H1 (cell line): Measurements from ENCODE around the gene DCTN3. TPM values are rescaled to one million over a fixed set of nuclear protein-coding genes. Genes with fewer than 3 reads are reported as not detected.

Experiments used
- CTCF ChIA-PET: fragments of 300-600 bp; sonication (Branson Sonifier 250); formaldehyde crosslinking; loops from one replicate; lab custom pipeline; 2021; ENCODE audit not compliant: partially characterized antibody; lab: Charles Lee
- POLR2A ChIA-PET: fragments of 300-600 bp; sonication (Branson Sonifier 250); formaldehyde crosslinking; loops from one replicate; lab custom pipeline; 2021; ENCODE audit warnings: inconsistent platforms; ENCODE audit not compliant: partially characterized antibody; lab: Charles Lee
- DNase-seq, 2 experiments: peaks; one replicate each; pipeline versions ENCODE4 v3.0.0 to v3.0.0-alpha.2; 2010 to 2022; ENCODE audit warnings: low spot score in 2 of 2, low read depth in 1 of 2, mixed read lengths in 1 of 2
- FAIRE-seq: peaks from 2 replicates; lab custom pipeline; 2011; peaks lifted over from hg19 to GRCh38; lab: Jason Lieb, UNC
- H2AFZ ChIP-seq: 2 replicates; pipeline ENCODE4 v1.8.1; 2012; ENCODE audit warnings: low read length, inconsistent platforms
- H2AK5ac ChIP-seq: 2 replicates; pipeline ENCODE4 v1.6.1; 2013; ENCODE audit warnings: low read depth, low read length
- H2BK120ac ChIP-seq: replicated peaks from 2 replicates; pipeline ENCODE3; 2013; ENCODE audit warnings: low read depth, low read length, inconsistent platforms
- H2BK12ac ChIP-seq: 2 replicates; pipeline ENCODE4 v1.6.1; 2013; ENCODE audit warnings: low read depth, low read length
- H2BK15ac ChIP-seq: 2 replicates; pipeline ENCODE4 v1.6.1; 2013; ENCODE audit warnings: low read length
- H2BK20ac ChIP-seq: 2 replicates; pipeline ENCODE4 v1.6.1; 2013; ENCODE audit warnings: low read length
- H2BK5ac ChIP-seq: 2 replicates; pipeline ENCODE4 v1.6.1; 2013; ENCODE audit warnings: low read depth, low read length
- H3K14ac ChIP-seq: 2 replicates; pipeline ENCODE4 v1.6.1; 2013; ENCODE audit warnings: inconsistent platforms; ENCODE audit not compliant: insufficient read length
- H3K18ac ChIP-seq: 2 replicates; pipeline ENCODE4 v1.6.1; 2013; ENCODE audit warnings: low read length; ENCODE audit errors: extremely low read depth
- H3K23ac ChIP-seq: 2 replicates; pipeline ENCODE4 v1.6.1; 2013; ENCODE audit warnings: inconsistent platforms; ENCODE audit not compliant: insufficient read length
- H3K23me2 ChIP-seq: 2 replicates; pipeline ENCODE4 v1.6.1; 2013; ENCODE audit warnings: low read depth, low read length
- H3K27ac ChIP-seq: 2 replicates; pipeline ENCODE4 v1.6.1; 2011; ENCODE audit warnings: low read depth, low read length, inconsistent platforms
- H3K27me3 ChIP-seq, 4 experiments: replicated peaks in 1 of 4; 1 replicate in 1 of 4; 2 replicates in 3 of 4; pipeline versions ENCODE4 v1.6.1 to v1.8.1; 2011 to 2013; ENCODE audit warnings: low read length in 3 of 4, mild to moderate bottlenecking in 3 of 4, inconsistent platforms in 2 of 4, mixed read lengths in 2 of 4, moderate library complexity in 1 of 4; ENCODE audit not compliant: control insufficient read depth in 3 of 4, insufficient read depth in 3 of 4; ENCODE audit errors: extremely low read depth in 1 of 4
- H3K36me3 ChIP-seq, 4 experiments: 2 replicates each; pipeline versions ENCODE4 v1.6.1 to v1.8.1; 2011 to 2013; ENCODE audit warnings: mild to moderate bottlenecking in 4 of 4, low read length in 3 of 4, moderate library complexity in 2 of 4, control low read depth in 1 of 4, inconsistent platforms in 1 of 4; ENCODE audit not compliant: insufficient read depth in 4 of 4, control insufficient read depth in 2 of 4
- H3K4ac ChIP-seq: replicated peaks from 2 replicates; pipeline ENCODE3; 2013; ENCODE audit warnings: low read length, low read depth, mixed read lengths, inconsistent platforms; ENCODE audit not compliant: insufficient read length
- H3K4me1 ChIP-seq, 4 experiments: replicated peaks in 1 of 4; 1 replicate in 1 of 4; 2 replicates in 3 of 4; pipeline versions ENCODE4 v1.6.1 to v1.8.1; 2011 to 2013; ENCODE audit warnings: low read length in 3 of 4, inconsistent platforms in 2 of 4, mixed read lengths in 1 of 4; ENCODE audit not compliant: insufficient read depth in 4 of 4, control insufficient read depth in 3 of 4
- H3K4me2 ChIP-seq, 2 experiments: 2 replicates each; pipeline versions ENCODE4 v1.6.1 to v1.8.1; 2011 to 2013; ENCODE audit warnings: low read depth in 2 of 2, low read length in 2 of 2, control low read depth in 1 of 2, inconsistent platforms in 1 of 2, mild to moderate bottlenecking in 1 of 2; ENCODE audit not compliant: insufficient read depth in 1 of 2
- H3K4me3 ChIP-seq, 4 experiments: fragments of 200-600, 300-600 bp in 1 of 4; sonication (generic), shearing (Covaris generic), sonication (Bioruptor Twin) in 1 of 4; 2 replicates each; pipeline versions ENCODE4 v1.5.1 to v1.8.1; 2011 to 2016; ENCODE audit warnings: low read length in 4 of 4, low read depth in 3 of 4, control low read depth in 2 of 4, inconsistent platforms in 2 of 4, mild to moderate bottlenecking in 2 of 4, mixed read lengths in 1 of 4, moderate library complexity in 1 of 4; ENCODE audit not compliant: insufficient read depth in 2 of 4; ENCODE audit errors: extremely low read depth in 1 of 4
- H3K56ac ChIP-seq: replicated peaks from 2 replicates; pipeline ENCODE3; 2013; ENCODE audit warnings: low read depth, mild to moderate bottlenecking, mixed read lengths, low read length, inconsistent platforms; ENCODE audit not compliant: insufficient read length
- H3K79me1 ChIP-seq: 2 replicates; pipeline ENCODE4 v1.6.1; 2013; ENCODE audit warnings: low read depth, low read length, control low read depth
- H3K79me2 ChIP-seq, 2 experiments: 2 replicates each; pipeline versions ENCODE4 v1.6.1 to v1.8.1; 2012 to 2013; ENCODE audit warnings: low read length in 2 of 2, mild to moderate bottlenecking in 2 of 2, inconsistent platforms in 1 of 2; ENCODE audit not compliant: insufficient read depth in 2 of 2, control insufficient read depth in 1 of 2
- H3K9ac ChIP-seq, 4 experiments: replicated peaks in 1 of 4; 1 replicate in 1 of 4; 2 replicates in 3 of 4; pipeline versions ENCODE4 v1.6.1 to v1.8.1; 2011 to 2013; ENCODE audit warnings: low read depth in 3 of 4, low read length in 3 of 4, control low read depth in 2 of 4, mild to moderate bottlenecking in 2 of 4, moderate library complexity in 2 of 4, inconsistent platforms in 1 of 4; ENCODE audit errors: extremely low read depth in 1 of 4
- H3K9me3 ChIP-seq, 2 experiments: 2 replicates each; pipeline versions ENCODE4 v1.6.1 to v1.8.1; 2012 to 2013; ENCODE audit warnings: mild to moderate bottlenecking in 2 of 2, moderate library complexity in 2 of 2, control low read depth in 1 of 2, inconsistent platforms in 1 of 2, low read depth in 1 of 2, low read length in 1 of 2, mixed read lengths in 1 of 2; ENCODE audit not compliant: insufficient read depth in 2 of 2
- H4K20me1 ChIP-seq, 2 experiments: replicated peaks in 1 of 2; 2 replicates each; pipeline versions ENCODE3 to v1.8.1; 2011 to 2013; ENCODE audit warnings: inconsistent platforms in 2 of 2, low read length in 2 of 2, mild to moderate bottlenecking in 1 of 2; ENCODE audit not compliant: insufficient read depth in 2 of 2, control insufficient read depth in 1 of 2
- H4K5ac ChIP-seq: 2 replicates; pipeline ENCODE4 v1.6.1; 2013; ENCODE audit warnings: low read length, low read depth, mixed read lengths, inconsistent platforms; ENCODE audit not compliant: insufficient read length
- H4K8ac ChIP-seq: 2 replicates; pipeline ENCODE4 v1.8.0; 2013; ENCODE audit warnings: mild to moderate bottlenecking, moderate library complexity, low read length, inconsistent platforms; ENCODE audit not compliant: insufficient read depth; ENCODE audit errors: extremely low read depth
- H4K91ac ChIP-seq: replicated peaks from 2 replicates; pipeline ENCODE3; 2013; ENCODE audit warnings: low read length, mixed read lengths, inconsistent platforms; ENCODE audit not compliant: insufficient read length
- EP300 ChIP-seq, 2 experiments: IDR thresholded peaks; 1 replicate in 1 of 2; 2 replicates in 1 of 2; pipeline ENCODE4 v1.6.1; 2011 to 2012; ENCODE audit warnings: low read depth in 2 of 2, low read length in 2 of 2, mild to moderate bottlenecking in 2 of 2, borderline replicate concordance in 1 of 2, inconsistent platforms in 1 of 2, moderate library complexity in 1 of 2
- EZH2 ChIP-seq: fragments of 200-600 bp; sonication (generic); IDR thresholded peaks from 2 replicates; pipeline ENCODE4 v1.7.1; 2012; ENCODE audit warnings: low read depth, mild to moderate bottlenecking, moderate library complexity, low read length, inconsistent platforms; ENCODE audit not compliant: severe bottlenecking
- GABPA ChIP-seq: IDR thresholded peaks from 2 replicates; pipeline ENCODE4 v1.6.1; 2011; ENCODE audit warnings: mild to moderate bottlenecking, low read length, moderate library complexity, borderline replicate concordance; ENCODE audit not compliant: insufficient read depth
- NRF1 ChIP-seq: IDR thresholded peaks from 2 replicates; pipeline ENCODE4 v1.6.1; 2011; ENCODE audit warnings: mild to moderate bottlenecking, low read depth, low read length, improper control_type of control experiment
- POLR2AphosphoS5 ChIP-seq: IDR thresholded peaks from 2 replicates; pipeline ENCODE4 v1.6.1; 2011; ENCODE audit warnings: low read depth, low read length
- POU5F1 ChIP-seq: IDR thresholded peaks from 2 replicates; pipeline ENCODE4 v1.6.1; 2011; ENCODE audit warnings: low read depth, mild to moderate bottlenecking, low read length, moderate library complexity
- RBBP5 ChIP-seq: IDR thresholded peaks from 2 replicates; pipeline ENCODE4 v1.7.1; 2012; ENCODE audit warnings: low read depth, mild to moderate bottlenecking, inconsistent platforms, low read length, moderate library complexity, borderline replicate concordance
- RNF2 ChIP-seq: fragments of 200-900, 300-1000 bp; sonication (generic); IDR thresholded peaks from 2 replicates; pipeline ENCODE4 v1.7.1; 2016; ENCODE audit warnings: borderline replicate concordance, low read depth, mild to moderate bottlenecking, antibody characterized with exemption, low read length; ENCODE audit not compliant: poor library complexity, severe bottlenecking; ENCODE audit errors: missing control alignments
- SP1 ChIP-seq: IDR thresholded peaks from 2 replicates; pipeline ENCODE4 v1.6.1; 2011; ENCODE audit warnings: low read depth, low read length
- TAF7 ChIP-seq: optimal IDR thresholded peaks from 2 replicates; pipeline ENCODE3; 2011; ENCODE audit warnings: low read depth, mild to moderate bottlenecking, inconsistent platforms, low read length, moderate library complexity, borderline replicate concordance
- TEAD4 ChIP-seq: IDR thresholded peaks from 2 replicates; pipeline ENCODE4 v1.6.1; 2012; ENCODE audit warnings: low read depth, low read length, inconsistent platforms, mixed read lengths
- WGBS, 2 experiments: shearing (Covaris generic) in 1 of 2; methylation state at CpG; one replicate each; pipeline versions ENCODE4 v1.1.6 to v1.1.7; 2013 to 2015; ENCODE audit warnings: low lambda C conversion rate in 2 of 2, mixed read lengths in 2 of 2, inconsistent platforms in 1 of 2, low coverage in 1 of 2, missing lambda C conversion rate in 1 of 2; ENCODE audit not compliant: insufficient replicate concordance in 2 of 2, insufficient coverage in 1 of 2, insufficient read length in 1 of 2; ENCODE audit errors: extremely low coverage in 1 of 2, missing lambda C conversion rate in 1 of 2; 5-methylcytosine and 5-hydroxymethylcytosine counted together
- polyA plus RNA-seq, 7 experiments: library from polyadenylated mRNA; depleted of rRNA in 3 of 7; stranded (reverse) in 5 of 7; unstranded in 2 of 7; fragments of >200 nt in 5 of 7; fragments of 200-250 nt in 2 of 7; gene quantifications; 1 replicate in 5 of 7; 2 replicates in 1 of 7; 4 replicates in 1 of 7; pipeline versions ENCODE4 v1.2.1 to v1.2.3, GENCODE V29; 2011 to 2013; ENCODE audit warnings: missing spikeins in 2 of 7, mixed read lengths in 2 of 7
- total RNA-seq: library from RNA; stranded (reverse); fragmentation: NEBNext Ultra II Directional; extraction: Animal tissue kit (Norgen Biotek cat#: 25700); gene quantifications from 2 replicates; pipeline ENCODE4 v1.2.1, GENCODE V29; 2021

The DCTN3 gene
- total and polyA plus RNA-seq, 2 of the 8 experiments (the other 6 are each of a cell fraction or from before 2014, with no cell fraction given): 25.6 to 39.2 TPM

DNA sequence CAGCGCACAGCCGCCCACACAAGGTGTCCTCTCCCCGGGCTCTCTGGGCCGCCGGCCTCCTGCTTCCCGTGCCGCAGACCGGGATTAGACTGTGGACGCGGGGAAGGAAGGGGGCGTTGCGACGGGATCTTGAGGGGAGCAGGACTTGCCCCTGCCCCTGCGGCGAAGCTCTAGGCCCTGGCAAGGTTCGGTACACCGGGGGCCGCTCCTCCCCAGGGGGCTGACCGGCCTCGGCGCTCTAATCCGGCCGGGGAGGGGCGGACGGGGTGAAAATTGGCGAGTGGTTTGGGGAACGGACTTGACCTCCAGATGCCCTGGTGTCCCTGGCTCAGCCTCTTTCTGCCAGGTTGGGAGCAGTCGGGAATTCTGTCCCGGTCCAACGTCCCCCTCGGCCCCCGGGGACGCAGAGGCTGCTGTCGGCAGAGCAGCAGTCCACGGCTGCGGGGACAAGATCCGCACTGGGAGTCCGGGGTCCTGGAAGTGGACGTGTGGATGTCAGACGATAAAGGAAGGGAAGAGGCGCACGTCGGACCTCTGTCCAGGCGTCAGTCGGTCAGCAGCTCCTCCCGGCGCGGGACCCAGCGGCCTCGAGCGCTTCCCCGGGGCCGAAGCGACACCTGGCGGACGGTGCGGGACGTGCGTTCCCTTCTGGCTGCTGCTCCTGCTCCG is 28.9 kb downstream of the DCTN3 start:
- H3K4me3 ChIP-seq: peak overlapping the region in 2 of 4 experiments; percentile 51 to 74; a peak in 4 of 8 replicates
- TF ChIP-seq EZH2 (peak; percentile 72), TAF7 (no peak), RNF2 (no peak), SP1 (no peak), NRF1 (no peak), POLR2AphosphoS5 (no peak), TEAD4 (0 out of 2 replicates have a peak, but pooled peaks have one; percentile 32), GABPA (peak; percentile 72; the same call in 1 of the 2 replicates), EP300 (IDR thresholded peaks at IDR 0.05; ENCODE audit: borderline replicate concordance in 1 of 2, low read depth in 2 of 2, low read length in 2 of 2) (no peak), POU5F1 (no peak), RBBP5 (0 out of 2 replicates have a peak, but pooled peaks have one; percentile 19)

More for the DNA sequence above, 28.9 kb downstream of the DCTN3 start:
- H3K27ac ChIP-seq: no peak overlapping the region
- peaks cover 4 to 30% (median 16%) of the 10 kb centered on the region in 4 experiments for H3K4me1 ChIP-seq
- H2BK12ac ChIP-seq: 0 out of 2 replicates have a peak overlapping the region, but pooled peaks have one; percentile 60
- H4K5ac ChIP-seq: no peak overlapping the region
- H2BK15ac ChIP-seq: no peak overlapping the region
- peaks cover 0 to 4% of the 10 kb centered on the region in 2 experiments; a peak in 1 of 4 replicates for H3K9me3 ChIP-seq
- H3K23me2 ChIP-seq: peaks cover 15% of the 10 kb centered on the region
- H2BK5ac ChIP-seq: no peak overlapping the region
- 4% methylated on average over 48 of the region's 60 CpGs; no CpG with 5 or more reads in 1 of the 2 experiments for WGBS, 2 experiments
- no peak overlapping the region for H3K14ac ChIP-seq
- no peak overlapping the region for H4K91ac ChIP-seq
- CTCF ChIA-PET: interaction anchor here (0.7 to 11.5 kb wide), 52 partner anchors 9 to 300 kb away, joined by 3 to 214 read pairs (median 6); partner anchors contain the start of genes ARID3C, RPP25L and SIGMAR1
- no peak overlapping the region for H2BK20ac ChIP-seq
- H2AFZ ChIP-seq: no peak overlapping the region
- no peak overlapping the region for H2BK120ac ChIP-seq
- H3K79me1 ChIP-seq: no peaks in the 10 kb centered on the region
- peaks cover 0 to 9% (median 0%) of the 10 kb centered on the region in 4 experiments; a peak in 1 of 8 replicates for H3K36me3 ChIP-seq
- POLR2A ChIA-PET: interaction anchor here (0.7 to 2.7 kb wide), 12 partner anchors 13 to 465 kb away, joined by 3 to 36 read pairs (median 4); partner anchors contain the start of gene DCAF12
- H3K4me2 ChIP-seq: peak overlapping the region; percentile 76 to 85
- no peak overlapping the region for H3K56ac ChIP-seq
- peaks cover 11 to 12% of the 10 kb centered on the region in 2 experiments for H4K20me1 ChIP-seq
- H3K4ac ChIP-seq: no peak overlapping the region
- H3K9ac ChIP-seq: no peak overlapping the region
- no peaks in the 10 kb centered on the region for H3K79me2 ChIP-seq
- no peak overlapping the region for H3K18ac ChIP-seq
- H4K8ac ChIP-seq: peak overlapping the region; percentile 28; the same call in 1 of the 2 replicates
- FAIRE-seq (no peak), DNase-seq (peak in 1 of 2 experiments; percentile 98)
- H3K23ac ChIP-seq: no peak overlapping the region
- peaks cover 67 to 80% (median 75%) of the 10 kb centered on the region in 4 experiments for H3K27me3 ChIP-seq
- H2AK5ac ChIP-seq: no peak overlapping the region
